Hippocampal formation (tissue), 2 donors: Measurements from ENCODE around the gene HGFAC.
A peak's percentile ranks its signal among the peaks of the same experiment; 100 is the strongest.

Experiments used
- DNase-seq, 2 donors: peaks; one replicate each; lab custom pipeline; 2025; lab: John Stamatoyannopoulos, UW

HGFAC gene

DNA sequence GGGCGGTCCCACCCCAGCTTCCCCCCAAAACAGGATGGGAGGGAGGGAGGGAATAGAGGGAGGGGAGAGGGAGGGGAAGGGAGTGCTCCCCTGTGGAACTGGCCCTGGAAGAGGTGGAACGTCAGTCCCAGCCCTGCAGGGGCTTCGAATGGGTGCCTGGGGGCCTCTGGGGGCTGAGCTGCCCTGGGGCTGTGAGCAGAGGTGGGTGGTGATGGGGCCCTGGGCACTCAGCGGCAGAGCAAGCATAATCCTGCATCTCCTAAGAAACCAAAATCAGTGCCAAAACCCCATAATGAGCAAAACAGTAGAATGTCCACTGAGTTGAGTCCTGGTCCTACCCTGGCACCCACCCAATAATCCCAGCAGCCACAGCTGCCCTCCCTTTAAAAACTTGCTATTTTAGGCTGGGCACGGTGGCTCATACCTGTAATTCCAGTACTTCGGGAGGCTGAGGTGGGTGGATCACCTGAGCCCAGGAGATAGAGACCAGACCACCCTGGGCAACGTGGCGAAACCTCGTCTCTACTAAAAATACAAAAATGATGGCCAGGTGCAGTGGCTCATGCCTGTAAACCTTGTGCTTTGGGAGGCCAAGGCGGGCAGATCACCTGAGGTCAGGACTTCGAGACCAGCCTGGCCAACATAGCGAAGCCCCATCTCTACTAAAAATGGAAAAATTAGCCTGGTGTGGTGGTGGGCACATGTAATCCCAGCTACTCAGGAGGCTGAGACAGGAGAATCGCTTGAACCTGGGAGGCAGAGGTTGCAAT lies 32.4 kb downstream of the HGFAC start:
- no peak for DNase-seq

DNA sequence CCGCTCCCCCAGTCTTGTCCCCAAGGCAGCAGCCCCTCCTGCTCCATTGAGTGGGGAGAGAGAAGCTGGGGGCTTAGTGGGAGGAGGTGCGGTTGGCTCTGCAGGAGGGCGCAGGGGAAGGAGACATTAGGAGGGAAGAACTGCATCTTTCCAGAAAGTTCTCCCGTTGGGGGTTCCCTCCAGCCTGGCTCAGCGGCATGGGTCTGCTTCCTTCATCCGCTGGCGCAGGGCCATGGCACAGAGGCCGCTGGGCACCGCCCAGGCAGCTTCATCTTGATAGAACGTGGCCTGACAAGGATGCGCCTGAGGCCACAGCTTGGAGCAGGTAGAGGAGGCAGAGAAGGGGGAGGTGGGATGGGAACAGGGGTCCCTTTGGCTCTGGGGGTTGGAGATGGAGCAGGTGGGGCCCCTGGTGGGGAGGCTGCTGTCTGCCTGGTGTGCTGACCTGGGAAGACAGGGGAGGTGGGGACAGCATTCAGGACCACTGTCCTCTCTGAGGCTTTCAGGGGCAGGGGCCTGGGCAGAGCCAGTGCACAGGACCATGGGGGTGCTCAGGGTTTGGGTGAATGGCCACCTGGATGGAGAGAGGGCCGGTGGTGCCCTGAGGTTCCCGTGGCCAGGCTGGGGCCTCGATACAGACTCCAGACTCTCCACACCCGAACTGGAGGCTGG lies 33.4 kb downstream of the HGFAC start:
- DNase-seq, result no peak

DNA sequence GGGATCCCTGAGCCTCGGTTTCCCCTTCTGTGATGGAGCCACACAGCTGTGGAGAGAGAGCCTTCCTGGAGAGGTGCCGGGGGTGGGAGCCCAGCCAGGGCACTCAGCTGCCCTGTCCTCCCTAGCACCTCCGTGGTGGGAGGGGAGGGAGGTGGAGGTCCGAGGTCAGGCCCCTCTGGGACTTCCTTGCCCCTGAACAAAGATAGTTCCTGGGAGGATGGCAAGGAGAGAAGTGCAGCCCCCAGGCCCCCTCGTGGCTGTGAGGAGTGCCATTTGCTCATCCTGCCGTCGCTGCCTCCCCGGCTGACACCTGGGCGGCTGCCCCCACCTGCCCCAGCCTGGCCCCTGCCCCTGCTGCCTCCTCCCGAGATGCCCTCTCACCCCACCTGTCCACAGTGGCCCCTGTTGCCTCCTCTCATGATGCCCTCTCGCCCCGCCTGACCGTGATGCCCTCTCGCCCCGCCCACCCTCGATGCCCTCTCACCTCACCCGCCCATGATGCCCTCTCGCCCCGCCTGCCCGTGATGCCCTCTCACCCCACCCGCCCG lies 34.0 kb downstream of the HGFAC start:
- DNase-seq, result no peak

DNA sequence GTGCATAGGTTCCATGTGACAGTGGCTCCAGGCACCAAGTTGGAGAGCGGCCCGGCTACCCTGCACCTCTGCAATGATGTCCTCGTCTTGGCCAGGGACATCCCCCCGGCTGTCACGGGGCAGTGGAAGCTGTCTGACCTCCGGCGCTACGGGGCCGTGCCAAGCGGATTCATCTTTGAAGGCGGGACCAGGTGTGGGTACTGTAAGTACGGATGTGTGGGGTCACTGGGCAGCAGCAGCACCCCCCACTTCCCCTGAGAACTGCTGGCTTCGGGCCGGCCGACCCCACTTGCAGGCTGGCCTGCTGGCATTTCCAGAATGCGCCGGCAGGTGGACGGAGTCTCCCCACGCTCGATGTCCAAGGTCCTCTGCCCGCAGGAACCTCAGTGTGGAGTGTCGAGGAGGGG lies 34.6 kb downstream of the HGFAC start:
- no peak for DNase-seq

DNA sequence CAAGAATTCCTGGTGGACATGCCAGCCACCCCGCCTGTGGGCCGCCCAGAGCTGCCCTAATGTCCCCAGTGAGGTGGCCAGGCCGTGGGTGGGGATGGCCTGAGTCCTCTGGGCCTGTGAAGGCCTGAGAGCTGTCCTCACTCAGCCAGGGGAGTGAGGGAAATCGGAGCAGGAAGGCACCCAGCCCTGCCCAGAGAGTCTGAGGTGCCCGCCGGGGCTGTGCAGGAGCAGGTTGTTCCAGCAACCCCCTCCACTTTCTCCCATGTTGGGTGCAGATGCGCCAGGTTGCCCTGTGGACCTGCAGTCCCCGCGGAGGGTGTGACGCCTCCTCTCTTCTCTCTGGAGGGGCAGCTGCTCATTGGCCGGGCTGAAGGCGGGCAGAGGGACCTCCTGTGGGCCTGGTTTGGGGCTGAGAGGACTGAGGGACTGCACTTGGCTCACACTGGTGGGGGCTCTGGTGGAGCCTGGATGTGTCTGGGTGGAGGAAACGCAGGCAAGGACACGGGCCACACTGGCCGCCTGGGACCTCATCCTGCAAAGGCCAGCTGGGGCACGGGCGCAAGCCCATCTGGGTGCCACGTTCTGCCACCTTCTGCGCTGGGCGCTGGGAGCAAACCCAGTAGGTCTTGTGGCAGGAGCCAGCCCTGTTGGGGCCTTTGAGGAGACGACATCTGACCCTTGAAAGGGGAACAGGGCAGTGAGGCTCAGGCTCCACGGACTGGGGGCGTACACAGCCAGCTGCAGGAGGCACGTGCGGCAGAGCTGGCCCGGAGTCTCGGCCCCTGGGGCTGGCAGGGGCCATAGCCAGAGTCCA lies 35.4 kb downstream of the HGFAC start:
- DNase-seq, result no peak

DNA sequence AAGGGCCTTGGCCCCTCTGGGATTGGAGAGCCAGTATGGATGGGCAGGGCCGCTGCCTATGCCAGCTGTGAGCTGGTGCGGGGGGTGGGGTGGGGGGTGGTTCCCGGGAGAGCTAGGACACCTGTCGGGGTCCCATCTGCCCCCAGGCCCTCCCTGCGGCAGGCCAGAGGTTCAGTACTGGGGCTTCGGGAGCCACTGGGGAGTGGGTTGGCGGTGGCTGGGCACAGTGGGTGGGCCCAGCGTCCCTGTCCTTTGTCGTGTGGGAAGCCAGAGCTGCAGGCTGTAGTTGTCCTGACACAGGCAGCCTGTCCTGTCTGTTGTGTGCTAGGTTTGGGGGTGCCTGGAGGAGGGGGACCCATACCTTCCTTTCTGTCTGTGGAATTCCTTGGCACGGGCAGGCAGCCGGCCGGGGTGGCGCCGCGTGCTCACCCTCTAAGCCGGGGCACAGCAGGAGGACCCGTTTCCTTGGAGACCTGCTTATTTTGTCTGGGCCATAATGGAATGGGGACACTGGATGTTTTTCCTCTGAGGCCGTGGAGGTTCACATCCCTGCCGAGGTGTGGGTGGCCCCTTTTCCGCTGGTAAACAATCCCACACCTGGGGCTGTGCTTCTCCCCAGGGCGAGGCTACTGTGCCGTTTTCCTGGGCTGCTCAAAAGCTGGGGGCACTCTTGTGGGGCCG lies 36.1 kb downstream of the HGFAC start:
- DNase-seq, result no peak

DNA sequence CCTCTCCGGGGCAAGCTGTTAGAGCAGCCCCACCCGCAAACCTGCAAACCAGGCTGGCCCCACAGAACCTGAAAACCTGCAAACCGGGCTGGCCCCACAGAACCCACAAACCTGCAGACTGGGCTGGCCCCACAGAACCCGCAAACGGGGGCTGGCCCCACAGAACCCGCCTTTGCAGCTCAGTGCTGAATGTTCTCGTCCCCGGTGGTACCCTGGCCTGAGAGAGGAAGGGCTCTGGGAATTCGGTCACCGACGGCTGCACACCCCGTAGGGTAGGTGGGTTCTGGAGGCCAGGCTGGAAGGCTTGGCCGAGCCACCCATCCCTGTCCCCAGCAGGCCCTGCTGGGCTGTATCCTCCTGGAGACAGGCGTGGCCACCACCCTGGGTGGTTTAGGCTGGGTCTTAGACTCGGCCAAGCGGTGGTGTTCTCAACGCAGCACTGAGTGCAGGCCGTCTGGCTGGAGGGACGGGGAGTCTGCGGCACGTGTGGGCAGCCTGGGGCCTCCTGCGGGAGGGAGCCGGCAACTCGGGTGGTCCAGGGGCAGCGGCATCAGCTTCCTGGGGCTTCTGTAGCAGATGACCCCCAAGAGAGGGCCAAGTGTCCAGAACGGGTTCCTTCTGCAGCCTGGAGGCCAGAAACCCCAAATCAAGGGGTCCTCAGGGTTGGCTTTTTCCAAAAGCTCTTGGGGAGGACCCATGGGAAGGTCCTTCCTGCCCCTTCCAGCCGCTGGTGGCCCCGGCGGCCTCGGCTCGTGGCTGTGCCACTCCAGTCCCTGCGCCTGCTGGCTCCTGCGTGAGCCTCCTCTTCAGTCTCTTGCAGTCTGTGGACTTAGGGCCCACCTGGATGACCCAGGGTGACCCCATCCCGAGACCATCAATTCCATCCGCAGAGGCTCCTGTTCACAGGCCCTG lies 36.9 kb downstream of the HGFAC start:
- no peak for DNase-seq

DNA sequence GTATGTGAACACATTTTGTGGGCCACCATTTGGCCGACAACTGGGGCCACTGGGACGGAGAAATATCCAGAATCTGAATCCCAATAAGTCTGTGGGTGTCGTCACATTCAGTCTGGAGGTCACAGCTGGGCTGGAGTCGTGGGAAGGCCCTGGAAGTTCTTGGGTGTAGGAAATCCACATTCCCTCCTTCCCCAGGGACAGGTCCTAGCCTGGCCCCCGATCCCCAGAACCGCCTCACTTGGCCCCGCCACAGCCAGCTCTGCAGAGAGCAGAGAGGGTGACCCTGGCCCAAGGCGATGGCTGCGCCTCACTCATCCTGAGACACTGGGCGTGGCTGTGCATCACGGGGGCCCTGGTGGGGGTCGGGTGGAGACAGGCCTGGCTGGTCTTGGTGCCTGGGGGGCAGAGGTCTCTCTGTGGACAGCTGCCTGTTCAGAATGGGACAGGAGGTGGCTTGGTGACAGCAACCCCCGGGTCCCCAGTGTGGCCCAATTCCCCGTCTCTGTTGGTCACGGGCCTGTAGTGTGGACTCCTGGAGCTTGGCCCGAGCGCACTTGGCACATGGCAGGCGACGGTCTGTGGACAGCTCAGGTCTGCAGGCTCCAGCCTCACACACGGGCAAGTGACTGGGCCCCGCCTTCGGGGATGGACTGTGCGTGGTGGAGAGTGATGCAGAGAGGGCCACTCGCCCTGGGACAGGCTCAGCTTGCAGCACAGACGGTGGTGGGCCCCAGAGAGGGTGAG lies 37.8 kb downstream of the HGFAC start:
- no peak for DNase-seq

DNA sequence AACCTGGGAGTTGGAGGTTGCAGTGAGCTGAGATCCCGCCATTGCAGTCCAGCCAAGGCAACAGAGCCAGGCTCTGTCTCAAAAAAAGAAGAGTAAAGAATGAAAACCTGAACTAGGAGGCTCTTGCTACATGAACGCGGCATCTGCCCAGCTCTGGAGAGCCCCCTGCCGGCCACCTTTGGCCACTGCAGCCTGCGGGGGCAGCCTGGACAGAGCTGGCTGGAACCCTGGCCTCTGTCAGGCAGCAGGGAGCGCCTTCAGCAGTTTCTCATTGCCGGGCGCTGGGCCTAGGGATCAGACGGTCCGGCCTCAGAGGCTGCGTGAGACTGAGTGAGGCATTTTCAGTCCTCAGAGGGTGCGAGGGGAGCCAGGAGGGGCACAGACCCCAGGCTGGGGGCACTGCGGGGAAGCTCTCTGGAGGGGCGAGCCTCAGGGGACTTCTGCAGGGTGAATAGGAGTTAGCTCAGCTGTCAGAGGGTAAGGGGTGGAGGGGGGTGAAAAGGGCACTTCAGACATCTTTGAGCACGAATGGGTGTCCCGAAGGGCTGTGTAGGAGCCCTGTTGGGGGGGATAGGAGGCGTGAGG lies 38.9 kb downstream of the HGFAC start:
- peak; percentile 8 to 52 for DNase-seq

DNA sequence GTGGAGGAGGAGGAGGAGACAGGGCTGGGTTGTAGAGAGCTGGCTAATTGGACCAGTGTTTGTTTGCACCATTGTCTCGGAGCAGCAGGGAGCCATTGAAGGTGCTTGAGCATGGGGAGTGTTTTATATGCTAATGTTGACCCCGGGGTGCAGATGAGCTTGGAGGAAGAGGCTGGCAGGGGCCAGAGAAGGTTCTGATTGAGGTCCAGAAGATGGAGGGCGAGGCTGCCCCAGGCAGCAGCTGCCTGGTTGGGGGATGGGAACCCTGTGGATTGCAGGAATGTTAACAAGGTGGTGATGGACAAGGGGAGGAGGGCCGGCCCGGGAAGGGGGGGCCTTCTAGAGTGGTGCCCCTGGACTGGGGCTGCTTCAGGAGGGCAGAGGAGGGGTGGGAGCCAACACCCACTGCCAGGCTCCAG lies 39.4 kb downstream of the HGFAC start:
- DNase-seq, result no peak

DNA sequence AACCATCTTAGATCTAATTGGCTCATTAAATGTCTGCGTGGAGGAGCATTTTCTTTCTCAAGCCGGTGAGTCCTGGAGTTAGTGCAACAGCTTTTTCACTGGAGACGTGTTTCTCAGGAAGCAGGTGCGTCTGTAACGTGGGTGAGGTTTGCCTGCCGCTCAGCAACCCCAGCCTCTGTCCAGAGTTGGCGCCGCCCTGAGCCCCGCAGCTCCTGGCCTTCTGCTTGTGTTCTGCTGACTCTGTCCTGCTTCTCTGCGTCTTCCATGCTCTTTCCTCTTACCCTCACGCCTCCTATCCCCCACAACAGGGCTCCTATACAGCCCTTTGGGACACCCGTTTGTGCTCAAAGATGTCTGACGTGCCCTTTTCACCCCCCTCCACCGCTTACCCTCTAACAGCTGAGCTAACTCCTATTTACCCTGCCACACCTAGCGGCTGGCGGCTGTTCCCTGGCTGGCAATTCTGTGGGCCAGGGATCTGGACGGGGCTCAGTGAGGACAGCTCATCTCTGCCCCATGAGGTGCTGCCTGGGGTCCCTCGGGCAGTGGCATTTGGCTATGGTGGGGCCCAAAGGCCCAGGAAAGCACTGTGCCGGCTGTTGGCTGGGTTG lies 40.1 kb downstream of the HGFAC start:
- no peak for DNase-seq

DNA sequence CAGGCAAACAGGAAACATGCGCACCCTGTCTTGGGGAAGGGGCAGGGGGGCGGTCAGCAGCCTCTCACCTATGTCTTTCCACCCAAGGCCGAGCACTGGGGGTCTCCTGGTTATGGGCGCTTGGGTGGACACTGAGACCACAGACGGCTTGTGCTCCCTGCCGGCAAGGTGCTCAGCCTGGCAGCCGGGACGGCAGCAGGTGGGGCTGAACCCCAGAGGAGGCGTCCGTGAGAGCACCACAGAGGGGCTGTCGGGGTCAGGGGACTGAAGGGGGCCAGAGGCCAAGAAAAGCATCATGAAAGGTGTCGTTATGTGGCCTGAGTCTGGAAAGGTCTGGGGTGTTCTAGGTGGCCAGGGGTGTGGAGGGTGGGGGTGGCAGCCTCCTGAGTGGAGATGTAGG lies 40.9 kb downstream of the HGFAC start:
- DNase-seq, result no peak

DNA sequence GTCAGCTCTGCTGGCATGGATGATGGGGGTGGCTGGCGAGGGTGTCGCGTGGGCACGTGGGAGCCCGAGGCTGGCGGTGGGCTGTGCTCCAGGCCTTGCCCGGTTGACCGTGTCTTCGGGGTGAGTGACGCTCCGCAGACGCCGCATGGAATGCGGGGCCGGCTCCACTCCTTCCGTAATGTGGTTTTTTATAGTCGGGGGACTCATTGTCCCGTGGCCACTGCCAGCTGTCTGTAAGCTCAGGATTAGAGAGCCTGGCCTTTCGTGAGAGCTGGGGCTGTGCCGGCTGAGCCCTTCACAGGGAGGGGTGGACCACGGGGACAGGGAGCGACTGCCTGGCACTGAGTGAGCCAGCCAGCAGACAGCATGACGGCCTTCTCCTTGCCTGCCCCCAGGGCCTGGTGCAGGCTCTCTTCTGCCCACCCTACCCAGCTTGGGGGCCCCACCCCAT lies 41.7 kb downstream of the HGFAC start:
- no peak for DNase-seq

DNA sequence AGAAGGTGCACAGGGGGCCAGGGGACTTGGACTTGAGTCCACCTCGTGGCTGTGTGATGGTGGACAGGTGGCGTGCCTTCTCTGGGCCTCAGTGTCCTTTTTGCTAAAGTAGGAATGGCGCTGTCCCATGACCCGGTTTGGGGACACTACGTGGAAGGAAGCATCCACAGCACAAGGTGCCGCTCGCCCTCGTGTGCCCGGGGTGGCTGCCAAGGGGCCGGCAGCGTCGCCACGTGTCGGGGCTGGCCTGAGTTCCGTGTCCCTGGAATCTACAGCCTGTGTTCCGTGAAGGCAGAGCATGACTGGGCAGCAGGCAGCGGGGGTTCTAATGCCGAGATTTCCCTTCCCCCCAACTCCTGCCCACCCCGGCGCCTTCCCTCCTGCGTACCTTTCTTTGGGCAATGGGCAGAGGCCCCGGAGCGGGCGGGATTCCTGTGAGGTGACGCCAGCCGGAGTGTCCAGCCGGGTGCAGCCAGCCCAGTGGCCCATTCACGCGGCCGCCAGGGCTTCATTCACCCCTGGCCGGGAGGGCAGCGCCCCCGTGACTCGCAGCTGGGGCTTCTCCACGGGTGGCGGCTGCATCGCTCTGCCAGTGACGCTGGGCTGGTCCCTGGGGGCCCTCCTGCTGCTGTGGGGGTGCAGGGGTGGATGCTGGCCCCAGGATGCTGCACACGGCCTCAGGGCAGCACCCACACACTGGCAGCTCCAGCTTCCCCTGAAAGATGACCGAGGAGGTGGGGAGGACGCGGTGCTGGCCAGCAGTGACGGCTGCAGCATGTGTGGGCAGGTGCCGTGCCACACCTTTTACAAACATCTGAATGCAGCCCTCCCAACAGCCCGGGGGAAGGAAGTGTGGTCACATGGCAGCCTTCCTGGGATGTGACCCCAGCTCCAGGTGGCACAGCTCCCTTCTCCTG lies 42.5 kb downstream of the HGFAC start:
- no peak for DNase-seq

DNA sequence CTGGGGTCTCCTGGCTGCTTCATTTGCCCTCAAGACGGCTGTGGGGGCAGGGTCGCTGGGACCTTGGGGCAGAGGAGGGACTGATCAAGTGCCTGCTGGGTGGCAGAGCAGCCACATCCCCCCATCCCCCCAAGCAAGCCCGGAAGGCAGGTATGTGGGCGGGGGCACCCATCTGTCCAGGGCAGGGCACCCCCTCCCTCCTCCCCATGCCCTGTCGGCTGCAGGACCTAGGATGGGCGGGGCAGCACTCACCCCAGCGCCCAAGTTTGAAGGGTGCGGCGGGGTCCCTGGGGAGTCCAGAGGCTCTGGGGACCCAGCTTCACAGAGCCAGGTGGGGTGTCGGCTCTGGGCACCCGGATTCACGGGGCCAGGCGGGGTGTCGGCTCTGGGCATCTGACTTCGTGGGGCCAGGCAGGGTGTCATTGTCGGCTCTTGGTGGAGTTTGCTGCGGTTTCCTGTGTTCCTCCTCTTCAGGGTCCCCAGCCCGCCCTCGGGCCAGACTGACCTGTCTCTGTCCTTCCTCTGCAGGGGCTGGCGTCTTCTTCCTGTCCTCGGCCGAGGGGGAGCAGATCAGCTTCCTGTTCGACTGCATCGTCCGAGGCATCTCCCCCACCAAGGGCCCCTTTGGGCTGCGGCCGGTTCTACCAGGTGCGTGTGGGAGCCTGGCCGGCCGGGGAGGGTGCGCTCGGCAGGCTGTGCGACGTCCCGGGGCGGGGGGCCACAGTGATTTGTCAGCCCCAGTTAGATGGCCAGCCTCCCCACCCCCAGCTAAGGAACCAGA lies 43.4 kb downstream of the HGFAC start:
- DNase-seq, result no peak

DNA sequence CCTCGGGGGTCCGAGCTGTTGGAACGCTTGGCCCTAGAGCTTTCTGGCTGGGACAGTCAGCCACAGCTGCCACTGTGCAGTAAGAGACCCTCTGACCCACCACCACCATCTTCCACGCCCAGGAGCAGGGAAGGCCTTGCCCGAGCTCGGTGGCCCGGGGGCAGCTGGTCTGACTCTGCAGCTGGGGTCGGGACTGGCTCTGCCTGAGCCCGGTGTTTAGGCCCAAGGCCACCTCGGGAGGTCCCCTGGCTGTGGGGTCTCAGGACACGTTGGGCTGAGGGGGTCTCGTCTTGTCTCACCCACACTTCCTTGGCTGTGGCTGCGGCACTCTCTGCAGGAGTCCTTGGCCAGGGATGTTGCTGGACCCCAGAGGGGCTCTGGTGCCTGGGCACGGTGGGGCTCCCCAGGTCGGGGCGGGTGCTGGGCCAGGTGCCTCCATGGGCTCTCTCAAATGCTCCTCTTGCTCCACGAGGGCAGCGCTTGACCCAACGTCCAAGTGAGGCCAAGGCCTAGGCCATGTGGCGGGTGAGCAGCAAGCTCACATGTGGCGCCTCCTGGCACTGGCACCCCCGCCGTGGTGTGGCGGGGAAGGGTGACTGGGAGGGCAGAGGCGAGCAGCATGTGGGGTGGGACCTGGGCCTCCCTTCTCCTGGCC lies 44.2 kb downstream of the HGFAC start:
- DNase-seq, result no peak
